HG03565 (cell line): Measurements from ENCODE around the gene DMD.

Experiments
- ATAC-seq: cut with Tn5 transposase; IDR thresholded peaks from one replicate; pipeline ENCODE4 v1.9.1; 2021; ENCODE audit warnings: mild to moderate bottlenecking, moderate library complexity; ENCODE audit not compliant: unreplicated experiment

DMD gene

GRCh38 chrX:31219174-31219573 lies 1992.2 kb downstream of the DMD start:
- no peak for ATAC-seq

GRCh38 chrX:31217084-31217483 lies 1994.3 kb downstream of the DMD start:
- ATAC-seq: no peak

GRCh38 chrX:31215277-31215815 lies 1996.0 kb downstream of the DMD start:
- no peak for ATAC-seq

GRCh38 chrX:31213941-31214340 lies 1997.4 kb downstream of the DMD start:
- ATAC-seq: peak; percentile 45

- no peak for ATAC-seq
Measured at GRCh38 chrX:31212856-31213748, 1998.2 kb downstream of the DMD start.

GRCh38 chrX:31209005-31209628 lies 2002.2 kb downstream of the DMD start:
- ATAC-seq: no peak

- no peak for ATAC-seq
Measured at GRCh38 chrX:31201503-31201902, 2009.8 kb downstream of the DMD start.

GRCh38 chrX:31200430-31200829 lies 2010.9 kb downstream of the DMD start:
- ATAC-seq: no peak

- ATAC-seq: no peak
Measured at GRCh38 chrX:31199840-31200114, 2011.6 kb downstream of the DMD start.

- no peak for ATAC-seq
Measured at GRCh38 chrX:31199056-31199839, 2012.1 kb downstream of the DMD start.

- ATAC-seq: no peak
Measured at GRCh38 chrX:31190221-31190975, 2021.0 kb downstream of the DMD start.

GRCh38 chrX:31186693-31187338 lies 2024.5 kb downstream of the DMD start:
- no peak for ATAC-seq

GRCh38 chrX:31185884-31186283 lies 2025.5 kb downstream of the DMD start:
- no peak for ATAC-seq

GRCh38 chrX:31181377-31182000 lies 2029.9 kb downstream of the DMD start:
- ATAC-seq: no peak

GRCh38 chrX:31179203-31179602 lies 2032.1 kb downstream of the DMD start:
- no peak for ATAC-seq

GRCh38 chrX:31178769-31179125 lies 2032.6 kb downstream of the DMD start:
- no peak for ATAC-seq

GRCh38 chrX:31178064-31178768 lies 2033.1 kb downstream of the DMD start:
- peak; percentile 81 for ATAC-seq

GRCh38 chrX:31170792-31171191 lies 2040.6 kb downstream of the DMD start:
- no peak for ATAC-seq

- peak; percentile 100 for ATAC-seq
Measured at GRCh38 chrX:31168551-31168950, 2042.8 kb downstream of the DMD start.
